Measurements from ENCODE around the gene POLH. TPM values are rescaled to one million over a fixed set of nuclear protein-coding genes. Genes with fewer than 3 reads are reported as not detected.
A peak's percentile ranks its signal among the peaks of the same experiment; 100 is the strongest.

The POLH gene
- total RNA-seq, 1 donor from 2014 or later = 19.3 TPM

DNA sequence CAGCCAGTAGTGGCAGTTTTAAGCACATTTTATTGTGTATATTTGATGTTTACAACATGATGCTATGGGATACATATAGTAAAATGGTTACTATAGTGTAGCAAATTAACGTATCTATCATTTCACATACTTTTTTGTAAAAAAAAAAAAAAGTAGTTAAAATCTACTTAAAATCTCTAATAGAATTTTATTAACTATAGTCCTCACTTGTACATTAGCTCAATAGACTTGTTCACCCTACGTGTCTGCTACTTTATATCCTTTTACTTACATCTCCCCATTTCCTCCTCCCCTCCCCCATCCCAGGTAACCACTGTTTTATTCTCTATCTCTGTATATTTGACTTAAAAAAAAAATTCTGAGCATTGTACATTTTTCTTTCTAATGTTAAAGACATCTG is 30.0 kb downstream of the POLH start:
- no peak for DNase-seq (ENCODE audit: low spot score)

DNA sequence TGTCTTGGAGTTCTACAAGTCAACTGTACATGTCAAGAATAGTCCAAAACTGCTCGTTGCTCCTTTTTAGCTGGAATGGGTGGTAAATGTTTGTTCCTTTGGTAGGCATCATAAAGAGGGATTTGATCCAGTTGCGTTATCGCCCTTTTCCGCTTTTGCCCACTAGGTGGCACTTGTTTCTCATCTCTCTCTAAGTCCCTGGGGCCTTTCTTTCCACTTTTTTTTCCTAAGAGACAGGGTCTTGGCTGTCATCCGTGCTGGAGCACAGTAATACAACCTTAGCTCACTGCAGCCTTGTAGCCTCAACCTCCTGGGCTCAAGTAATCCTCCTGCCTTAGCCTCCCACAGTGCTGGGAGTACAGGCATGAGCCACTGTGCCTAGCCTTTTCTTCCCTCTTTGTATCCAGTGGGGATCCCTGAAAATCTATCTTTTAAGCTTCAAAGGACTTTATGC is 32.4 kb downstream of the POLH start:
- DNase-seq (ENCODE audit: low spot score) = peak; percentile 82

GRCh38 chr6:43608807-43609206 is 32.8 kb downstream of the POLH start:
- DNase-seq (ENCODE audit: low spot score) = no peak

DNA sequence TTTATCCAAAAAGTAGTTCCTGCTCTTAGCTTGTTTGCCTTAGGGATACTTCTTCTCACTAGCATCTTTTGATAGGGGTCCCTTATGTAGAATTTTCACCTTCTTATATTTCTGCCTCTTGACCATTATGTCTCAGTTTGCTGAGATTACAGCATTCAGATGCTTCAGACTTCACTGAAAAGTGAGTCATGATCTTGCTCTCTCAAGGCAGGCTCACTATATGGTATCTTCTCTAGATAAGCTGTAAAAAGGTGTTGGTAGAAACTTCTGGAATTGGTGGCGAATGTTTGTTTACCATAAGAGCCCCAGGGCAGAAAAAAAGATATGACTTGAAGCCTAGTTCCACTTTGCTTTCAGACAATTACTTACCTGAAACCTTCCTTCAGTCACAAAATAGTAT is 33.4 kb downstream of the POLH start:
- DNase-seq (ENCODE audit: low spot score) = no peak

GRCh38 chr6:43610431-43610830 is 34.4 kb downstream of the POLH start:
- DNase-seq (ENCODE audit: low spot score) = no peak

DNA sequence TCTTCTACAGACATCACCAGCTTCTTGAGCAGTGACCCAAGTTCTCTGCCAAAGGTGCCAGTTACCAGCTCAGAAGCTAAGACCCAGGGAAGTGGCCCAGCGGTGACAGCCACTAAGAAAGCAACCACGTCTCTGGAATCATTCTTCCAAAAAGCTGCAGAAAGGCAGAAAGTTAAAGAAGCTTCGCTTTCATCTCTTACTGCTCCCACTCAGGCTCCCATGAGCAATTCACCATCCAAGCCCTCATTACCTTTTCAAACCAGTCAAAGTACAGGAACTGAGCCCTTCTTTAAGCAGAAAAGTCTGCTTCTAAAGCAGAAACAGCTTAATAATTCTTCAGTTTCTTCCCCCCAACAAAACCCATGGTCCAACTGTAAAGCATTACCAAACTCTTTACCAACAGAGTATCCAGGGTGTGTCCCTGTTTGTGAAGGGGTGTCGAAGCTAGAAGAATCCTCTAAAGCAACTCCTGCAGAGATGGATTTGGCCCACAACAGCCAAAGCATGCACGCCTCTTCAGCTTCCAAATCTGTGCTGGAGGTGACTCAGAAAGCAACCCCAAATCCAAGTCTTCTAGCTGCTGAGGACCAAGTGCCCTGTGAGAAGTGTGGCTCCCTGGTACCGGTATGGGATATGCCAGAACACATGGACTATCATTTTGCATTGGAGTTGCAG is 37.9 kb downstream of the POLH start:
- DNase-seq (ENCODE audit: low spot score) = no peak

GRCh38 chr6:43614396-43614730 is 38.4 kb downstream of the POLH start:
- DNase-seq (ENCODE audit: low spot score) = no peak

DNA sequence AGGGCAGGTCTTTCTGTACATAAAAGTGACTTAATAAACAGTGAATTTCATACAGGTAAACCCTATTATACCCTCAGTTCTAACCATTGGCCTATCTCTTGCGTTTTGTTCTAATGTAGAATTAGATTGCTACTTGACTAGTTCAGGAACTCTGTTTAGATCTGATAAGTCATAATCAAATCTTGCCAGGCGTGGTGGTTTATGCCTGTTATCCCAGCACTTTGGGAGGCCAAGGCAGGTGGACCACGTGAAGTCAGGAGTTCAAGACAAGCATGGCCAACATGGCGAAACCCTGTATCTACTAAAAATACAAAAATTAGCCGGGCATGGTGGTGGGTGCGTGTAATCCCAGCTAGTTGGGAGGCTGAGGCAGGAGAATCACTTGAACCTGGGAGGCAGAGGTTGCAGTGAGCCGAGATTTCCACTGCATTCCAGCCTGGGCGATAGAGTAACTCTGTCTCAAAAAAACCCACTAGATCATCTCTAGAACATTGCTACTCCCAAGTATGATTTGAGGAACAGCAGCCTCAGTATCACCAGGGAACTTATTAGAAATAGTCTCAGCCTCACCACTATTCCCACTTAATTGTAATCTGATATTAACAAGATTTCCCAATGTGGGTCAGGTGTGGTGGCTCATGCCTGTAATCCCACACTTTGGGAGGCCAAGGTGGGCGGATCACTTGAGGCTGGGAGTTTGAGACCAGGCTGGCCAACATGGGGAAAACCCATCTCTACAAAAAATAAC is 40.9 kb downstream of the POLH start:
- no peak for DNase-seq (ENCODE audit: low spot score)

- no peak for DNase-seq (ENCODE audit: low spot score)
These were observed 45.3 kb downstream of the POLH start for GRCh38 chr6:43621078-43621835.

GRCh38 chr6:43621836-43622180 is 45.8 kb downstream of the POLH start:
- no peak for DNase-seq (ENCODE audit: low spot score)

DNA sequence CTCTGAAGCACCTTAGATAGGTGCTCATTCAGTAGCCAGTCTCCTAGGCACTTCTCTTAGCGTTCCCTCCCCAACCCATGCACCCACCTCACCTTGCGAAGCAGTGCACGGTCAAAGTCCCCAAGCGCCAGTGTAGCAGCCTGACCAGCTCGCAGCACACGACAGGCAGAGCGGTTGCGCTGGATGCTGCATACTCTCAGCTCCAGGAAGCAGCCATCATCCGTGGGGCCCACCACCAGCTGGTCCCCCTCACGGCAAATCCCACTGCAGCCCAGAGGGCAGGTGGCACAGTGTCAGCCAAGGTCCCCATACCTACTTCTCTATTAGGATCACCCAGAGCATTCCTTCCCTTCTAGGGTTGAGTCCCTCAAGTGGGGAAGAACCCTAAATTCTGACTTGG is 46.6 kb downstream of the POLH start:
- DNase-seq (ENCODE audit: low spot score) = no peak

GRCh38 chr6:43623880-43624785 is 48.1 kb downstream of the POLH start:
- DNase-seq (ENCODE audit: low spot score) = no peak

GRCh38 chr6:43624786-43625288 is 48.9 kb downstream of the POLH start:
- no peak for DNase-seq (ENCODE audit: low spot score)

- no peak for DNase-seq (ENCODE audit: low spot score)
These were observed 49.5 kb downstream of the POLH start for GRCh38 chr6:43625393-43625992.

GRCh38 chr6:43627008-43627825 is 51.2 kb downstream of the POLH start:
- DNase-seq (ENCODE audit: low spot score) = peak; percentile 79

DNA sequence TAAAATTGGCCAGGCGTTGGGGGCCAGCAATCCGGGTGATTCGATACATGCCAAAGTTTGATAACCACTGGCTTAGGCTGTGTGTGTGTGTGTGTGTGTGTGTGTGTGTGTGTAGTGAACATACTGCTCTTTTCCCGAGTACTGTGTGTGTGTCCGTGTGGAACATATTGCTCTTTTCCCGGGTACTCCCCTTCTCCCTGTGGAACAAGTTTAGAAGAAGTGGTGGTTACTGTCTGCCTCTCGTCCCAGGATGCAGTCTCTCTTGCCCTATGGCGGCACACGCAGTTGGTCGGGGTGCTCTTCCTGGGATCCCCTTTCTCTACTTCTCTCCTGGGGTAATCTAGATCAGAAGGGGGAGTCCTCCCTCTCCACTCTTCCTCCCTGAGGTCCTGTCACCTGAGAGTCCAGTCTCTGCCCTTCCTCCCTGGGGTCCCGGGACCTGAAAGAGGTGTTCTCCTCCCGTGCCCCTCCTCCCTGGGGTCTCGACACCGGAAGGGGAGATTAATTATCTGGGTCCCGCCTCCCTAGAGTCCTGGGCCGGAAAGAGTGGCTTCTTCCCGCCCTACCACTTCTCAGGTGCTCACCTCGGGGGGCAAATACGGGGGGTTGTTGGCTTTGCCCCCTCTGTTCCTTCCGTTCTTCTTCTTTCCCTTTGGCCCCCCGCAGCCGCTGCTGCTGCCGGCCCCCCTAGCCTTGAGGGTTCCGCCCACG is 52.6 kb downstream of the POLH start:
- DNase-seq (ENCODE audit: low spot score) = peak; percentile 76

- peak; percentile 100 for DNase-seq (ENCODE audit: low spot score)
These were observed 53.1 kb downstream of the POLH start, which contains the start of gene GTPBP2 for GRCh38 chr6:43629104-43629504. TSS of gene GTPBP2 (minus strand) at chr6:43629264. CDS start at chr6:43629162, 102 bp downstream.

- peak; percentile 99 for DNase-seq (ENCODE audit: low spot score)
These were observed 53.7 kb downstream of the POLH start for GRCh38 chr6:43629505-43630300.

Data from umbilical cord (tissue), 2 donors.